CD4-positive, alpha-beta T cell treated with Interleukin-4 for 1 hour (primary cell): ENCODE data around the gene KDM1B.
"Not testable (repeated sequence)": the region's sequence is repeated elsewhere in the genome, so short reads cannot be mapped to it uniquely, and the experiment has no call there.

Experiments used
- DNase-seq, 2 donors: peaks; one replicate each; pipeline ENCODE4 v3.0.0-alpha.2; 2020 to 2022

Gene KDM1B

GRCh38 chr6:18203786-18204185 is 48.6 kb downstream of the KDM1B start:
- DNase-seq = no peak

GRCh38 chr6:18204691-18205090 is 49.5 kb downstream of the KDM1B start:
- DNase-seq = no peak

- DNase-seq = no peak
Measured at GRCh38 chr6:18206591-18206990, 51.4 kb downstream of the KDM1B start.

- no peak for DNase-seq
Measured at GRCh38 chr6:18207438-18207837, 52.2 kb downstream of the KDM1B start.

GRCh38 chr6:18207949-18208348 is 52.7 kb downstream of the KDM1B start:
- no peak for DNase-seq

GRCh38 chr6:18208778-18209177 is 53.6 kb downstream of the KDM1B start:
- not testable (repeated sequence) for DNase-seq

- DNase-seq = no peak
Measured at GRCh38 chr6:18209539-18210197, 54.4 kb downstream of the KDM1B start.

- no peak for DNase-seq
Measured at GRCh38 chr6:18210707-18211106, 55.5 kb downstream of the KDM1B start.

- DNase-seq = no peak
Measured at GRCh38 chr6:18211338-18211737, 56.1 kb downstream of the KDM1B start.

- no peak for DNase-seq
Measured at GRCh38 chr6:18212231-18212630, 57.0 kb downstream of the KDM1B start.

GRCh38 chr6:18213439-18213838 is 58.2 kb downstream of the KDM1B start:
- peak in 1 of 2 donors; percentile 26 for DNase-seq

- DNase-seq = no peak
Measured at GRCh38 chr6:18214003-18214402, 58.8 kb downstream of the KDM1B start.

GRCh38 chr6:18215436-18215835 is 60.2 kb downstream of the KDM1B start:
- no peak for DNase-seq

- DNase-seq = no peak
Measured at GRCh38 chr6:18216411-18216810, 61.2 kb downstream of the KDM1B start.

- DNase-seq = no peak
Measured at GRCh38 chr6:18218233-18218632, 63.0 kb downstream of the KDM1B start.

- DNase-seq = no peak
Measured at GRCh38 chr6:18219591-18219990, 64.4 kb downstream of the KDM1B start.

GRCh38 chr6:18221288-18221615 is 66.0 kb downstream of the KDM1B start:
- DNase-seq = no peak

- DNase-seq = not testable (repeated sequence)
Measured at GRCh38 chr6:18226451-18227105, 71.4 kb downstream of the KDM1B start.

GRCh38 chr6:18227166-18227565 is 71.9 kb downstream of the KDM1B start:
- not testable (repeated sequence) for DNase-seq

GRCh38 chr6:18228590-18228989 is 73.4 kb downstream of the KDM1B start:
- DNase-seq = not testable (repeated sequence)

GRCh38 chr6:18231856-18232255 is 76.6 kb downstream of the KDM1B start:
- DNase-seq = not testable (repeated sequence)

GRCh38 chr6:18233770-18234169 is 78.5 kb downstream of the KDM1B start:
- DNase-seq = not testable (repeated sequence)

GRCh38 chr6:18234564-18234963 is 79.3 kb downstream of the KDM1B start:
- no peak for DNase-seq

- DNase-seq = no peak
Measured at GRCh38 chr6:18235524-18235923, 80.3 kb downstream of the KDM1B start.

GRCh38 chr6:18237167-18237566 is 81.9 kb downstream of the KDM1B start:
- DNase-seq = no peak
